GM19099 (cell line): ENCODE data around the gene CHL1.

Source experiments
- POLR2A ChIP-seq: IDR thresholded peaks from 3 replicates; pipeline ENCODE4 v1.6.1; 2011; ENCODE audit warnings: low read depth; ENCODE audit not compliant: insufficient read length; ENCODE audit errors: extremely low read depth

Gene CHL1

DNA sequence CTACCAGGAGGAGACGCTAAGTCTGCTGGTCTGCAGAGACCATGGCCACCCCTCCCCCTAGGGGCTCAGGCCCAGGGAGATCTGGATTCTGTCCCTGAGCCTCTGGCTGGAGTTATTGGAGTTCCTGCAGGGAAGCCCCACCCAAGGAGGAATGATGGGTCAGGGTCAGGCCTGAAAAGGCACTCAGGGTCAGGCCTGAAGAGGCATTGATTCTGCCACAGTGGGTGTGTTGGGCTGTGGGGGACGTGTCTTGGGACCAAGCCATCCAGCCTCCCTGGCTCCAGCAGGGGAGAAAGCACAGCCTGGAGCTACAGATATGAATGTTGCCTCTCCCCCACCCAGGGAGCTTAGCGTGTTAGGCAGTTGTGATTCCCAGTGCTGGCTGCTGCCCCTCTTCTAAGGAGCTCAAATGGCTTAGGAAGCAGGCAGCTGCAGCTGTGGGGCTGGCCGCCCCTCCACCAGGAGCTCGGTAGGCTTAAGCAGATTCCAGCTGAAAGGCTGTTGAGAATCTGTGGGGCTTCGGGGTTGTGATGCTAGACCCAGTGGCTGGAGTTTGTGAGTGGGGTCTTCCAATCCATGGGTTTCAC lies 176.7 kb downstream of the CHL1 start:
- TF ChIP-seq POLR2A, result no peak

- TF ChIP-seq POLR2A, result no peak
Observed at GRCh38 chr3:374459-374858, 177.9 kb downstream of the CHL1 start.

GRCh38 chr3:377158-377561 lies 180.6 kb downstream of the CHL1 start:
- no peak for TF ChIP-seq POLR2A

DNA sequence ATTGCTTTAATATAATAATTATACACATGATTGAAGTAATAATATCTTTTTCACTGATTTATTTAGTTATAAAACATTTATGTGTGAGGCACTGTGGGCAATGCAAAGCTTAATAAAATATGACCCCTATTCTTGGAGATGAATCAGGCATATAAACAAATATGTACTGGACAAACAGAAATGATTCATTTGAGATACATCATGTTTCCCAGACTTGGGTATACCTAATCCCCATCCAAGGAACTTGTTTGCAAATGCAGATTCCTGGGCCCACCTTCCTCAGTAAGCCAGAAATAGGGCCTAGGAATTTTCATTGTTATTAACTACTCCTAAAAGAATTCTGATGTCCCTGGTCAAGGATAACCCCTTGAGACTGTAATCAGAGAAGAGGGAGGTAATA lies 184.2 kb downstream of the CHL1 start:
- TF ChIP-seq POLR2A, result no peak

- TF ChIP-seq POLR2A, result no peak
Observed at GRCh38 chr3:385151-385550, 188.6 kb downstream of the CHL1 start.

DNA sequence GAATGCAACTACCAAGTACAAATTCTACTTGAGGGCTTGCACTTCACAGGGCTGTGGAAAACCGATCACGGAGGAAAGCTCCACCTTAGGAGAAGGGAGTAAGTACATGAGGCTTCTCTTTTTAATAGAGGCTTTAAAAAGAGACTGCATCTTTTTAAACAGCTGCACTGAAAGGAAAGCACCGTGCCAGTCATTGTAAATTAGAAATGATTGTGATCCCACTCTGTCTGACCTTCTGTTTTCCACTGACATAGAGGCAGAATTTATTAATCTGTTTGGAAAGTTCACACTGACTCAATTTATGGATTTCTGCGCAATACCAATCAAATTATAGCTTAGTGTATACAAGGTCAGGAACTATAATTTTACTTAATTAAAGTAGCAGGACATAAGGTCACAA lies 198.2 kb downstream of the CHL1 start:
- no peak for TF ChIP-seq POLR2A

- no peak for TF ChIP-seq POLR2A
Observed at GRCh38 chr3:396293-396692, 199.7 kb downstream of the CHL1 start.

DNA sequence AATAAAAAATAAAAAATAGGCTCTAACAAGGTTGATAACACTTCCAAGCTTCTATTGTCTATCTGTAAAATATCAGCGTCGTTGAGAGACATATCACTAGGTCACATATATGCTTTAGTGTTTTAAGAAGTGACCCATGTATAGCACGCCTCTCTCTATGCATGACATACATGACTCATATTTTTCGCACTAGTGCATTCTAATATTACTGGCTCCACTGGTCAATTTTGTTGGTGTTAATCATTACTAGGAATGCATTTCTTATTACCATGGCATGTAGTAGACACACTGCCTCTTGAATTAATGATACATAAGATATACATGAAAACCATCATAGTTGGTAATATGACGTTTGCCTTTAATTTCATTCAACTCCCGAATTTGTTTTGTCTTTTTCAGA lies 203.1 kb downstream of the CHL1 start:
- no peak for TF ChIP-seq POLR2A

GRCh38 chr3:403826-404225 lies 207.3 kb downstream of the CHL1 start:
- no peak for TF ChIP-seq POLR2A

DNA sequence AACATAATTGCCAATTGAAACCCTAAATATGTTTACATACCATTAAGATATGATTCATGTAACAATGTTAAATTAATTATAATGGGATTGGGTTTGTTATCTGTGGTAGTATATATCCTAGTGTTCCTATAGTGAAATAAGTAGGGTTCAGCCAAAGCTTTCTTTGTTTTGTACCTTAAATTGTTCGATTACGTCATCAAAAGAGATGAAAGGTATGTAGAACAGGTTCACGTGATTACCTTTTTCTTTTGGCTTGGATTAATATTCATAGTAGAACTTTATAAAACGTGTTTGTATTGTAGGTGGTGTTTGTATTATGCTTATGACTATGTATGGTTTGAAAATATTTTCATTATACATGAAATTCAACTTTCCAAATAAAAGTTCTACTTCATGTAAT lies 212.4 kb downstream of the CHL1 start:
- TF ChIP-seq POLR2A, result no peak

DNA sequence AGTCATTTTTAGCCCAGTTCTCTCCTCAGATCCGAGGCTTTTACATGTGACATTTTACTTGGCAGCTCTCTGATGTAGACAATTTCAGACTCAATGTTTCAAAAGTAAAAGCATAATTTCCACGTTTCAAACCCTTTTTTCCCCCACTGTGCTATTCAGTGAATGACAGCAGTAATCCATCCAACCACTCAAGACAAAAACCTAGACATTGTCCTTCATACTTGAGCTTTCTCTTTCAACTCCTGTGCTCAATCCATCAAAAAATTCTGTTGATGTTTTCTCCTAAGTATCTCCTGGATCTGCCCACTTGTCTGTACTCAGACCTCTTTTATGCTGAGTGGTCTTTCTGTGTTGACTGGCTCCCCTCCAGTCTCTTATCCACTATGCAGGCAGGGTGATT lies 214.7 kb downstream of the CHL1 start:
- no peak for TF ChIP-seq POLR2A

- TF ChIP-seq POLR2A, result no peak
Observed at GRCh38 chr3:414063-414462, 217.5 kb downstream of the CHL1 start.

- TF ChIP-seq POLR2A, result no peak
Observed at GRCh38 chr3:418239-418929, 221.8 kb downstream of the CHL1 start.

- no peak for TF ChIP-seq POLR2A
Observed at GRCh38 chr3:420584-420983, 224.0 kb downstream of the CHL1 start.

DNA sequence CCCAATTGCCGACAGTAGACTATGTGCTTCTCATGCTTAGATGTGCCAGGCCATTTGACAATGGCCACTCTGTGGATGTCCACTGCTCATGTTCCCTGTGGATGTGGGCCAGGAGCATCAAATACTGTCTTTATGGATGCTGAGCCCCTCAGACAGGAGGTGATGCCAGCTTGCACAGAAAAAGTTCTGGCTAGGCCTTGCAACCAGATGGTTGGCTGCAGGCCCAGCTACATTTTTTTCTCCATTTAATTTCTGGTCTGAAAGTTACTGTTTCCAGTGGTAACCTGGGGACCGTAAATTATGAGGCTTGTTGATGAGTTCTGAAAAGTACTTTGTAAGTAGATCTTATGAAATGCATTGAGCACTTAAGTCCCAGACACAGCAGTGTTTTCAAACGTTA lies 228.5 kb downstream of the CHL1 start:
- no peak for TF ChIP-seq POLR2A

GRCh38 chr3:426072-426471 lies 229.5 kb downstream of the CHL1 start:
- TF ChIP-seq POLR2A, result no peak

- no peak for TF ChIP-seq POLR2A
Observed at GRCh38 chr3:427128-427527, 230.6 kb downstream of the CHL1 start.
